HFFc6 (cell line): ENCODE results near the gene LZTR1. TPM values are rescaled to one million over a fixed set of nuclear protein-coding genes. Genes with fewer than 3 reads are reported as not detected.

Source experiments
- DNase-seq: peaks from one replicate; pipeline ENCODE4 v3.0.0-alpha.2; 2018
- H3K27ac Mint-ChIP-seq: 2 replicates; pipeline ENCODE4 v1.8.0; 2020; ENCODE audit warnings: mild to moderate bottlenecking, mixed read lengths
- H3K27me3 Mint-ChIP-seq: 2 replicates; pipeline ENCODE4 v1.8.0; 2021; ENCODE audit warnings: mild to moderate bottlenecking, moderate library complexity, mixed read lengths; ENCODE audit not compliant: insufficient read depth
- H3K36me3 Mint-ChIP-seq: 2 replicates; pipeline ENCODE4 v1.8.0; 2021; ENCODE audit warnings: low read depth, mixed read lengths
- H3K4me1 Mint-ChIP-seq: 2 replicates; pipeline ENCODE4 v1.8.0; 2020; ENCODE audit warnings: low read depth, mixed read lengths
- H3K4me3 Mint-ChIP-seq: 2 replicates; pipeline ENCODE4 v1.8.0; 2020; ENCODE audit warnings: mild to moderate bottlenecking, moderate library complexity, mixed read lengths
- H3K9me3 Mint-ChIP-seq: 2 replicates; pipeline ENCODE4 v1.8.0; 2020; ENCODE audit warnings: mild to moderate bottlenecking, mixed read lengths
- CTCF ChIP-seq: fragments of 200-600 bp; sonication (generic); IDR thresholded peaks from 2 replicates; pipeline ENCODE4 v1.5.0; 2021; ENCODE audit warnings: antibody characterized with exemption, mild to moderate bottlenecking
- total RNA-seq, 6 experiments: library from RNA; stranded (reverse); fragmentation: NEBNext Ultra II Directional; extraction: Animal tissue kit (Norgen Biotek cat#: 25700); gene quantifications; 2 replicates in 1 of 6; 3 replicates in 5 of 6; pipeline ENCODE4 v1.2.3, GENCODE V29; 2021

The LZTR1 gene
- total RNA-seq, 6 experiments from 2014 or later: 50.6 to 64.0 (median 57.2) TPM

- no peaks in the 10 kb centered on the region; the same call in 1 of the 2 replicates for H3K27me3 Mint-ChIP-seq
- H3K36me3 Mint-ChIP-seq: no peaks in the 10 kb centered on the region
- peak; percentile 44 for DNase-seq
- no peak overlapping the region for H3K4me3 Mint-ChIP-seq
- H3K9me3 Mint-ChIP-seq: no peaks in the 10 kb centered on the region
- TF ChIP-seq CTCF: no peak
- H3K27ac Mint-ChIP-seq: no peak overlapping the region
- H3K4me1 Mint-ChIP-seq: peaks cover 18% of the 10 kb centered on the region
These were observed 27.7 kb downstream of the LZTR1 start for GRCh38 chr22:21009638-21010425.

- Mint-ChIP-seq H3K36me3 (no peaks in the 10 kb centered on the region), H3K27ac (no peak overlapping the region), H3K4me1 (peaks cover 25% of the 10 kb centered on the region), H3K27me3 (no peaks in the 10 kb centered on the region; the same call in 1 of the 2 replicates), H3K9me3 (no peaks in the 10 kb centered on the region), H3K4me3 (no peak overlapping the region)
- no peak for TF ChIP-seq CTCF
- no peak for DNase-seq
These were observed 28.5 kb downstream of the LZTR1 start for GRCh38 chr22:21010426-21011113.

- H3K27me3 Mint-ChIP-seq: no peaks in the 10 kb centered on the region; the same call in 1 of the 2 replicates
These were observed 30.6 kb downstream of the LZTR1 start for GRCh38 chr22:21012446-21013407.

DNA sequence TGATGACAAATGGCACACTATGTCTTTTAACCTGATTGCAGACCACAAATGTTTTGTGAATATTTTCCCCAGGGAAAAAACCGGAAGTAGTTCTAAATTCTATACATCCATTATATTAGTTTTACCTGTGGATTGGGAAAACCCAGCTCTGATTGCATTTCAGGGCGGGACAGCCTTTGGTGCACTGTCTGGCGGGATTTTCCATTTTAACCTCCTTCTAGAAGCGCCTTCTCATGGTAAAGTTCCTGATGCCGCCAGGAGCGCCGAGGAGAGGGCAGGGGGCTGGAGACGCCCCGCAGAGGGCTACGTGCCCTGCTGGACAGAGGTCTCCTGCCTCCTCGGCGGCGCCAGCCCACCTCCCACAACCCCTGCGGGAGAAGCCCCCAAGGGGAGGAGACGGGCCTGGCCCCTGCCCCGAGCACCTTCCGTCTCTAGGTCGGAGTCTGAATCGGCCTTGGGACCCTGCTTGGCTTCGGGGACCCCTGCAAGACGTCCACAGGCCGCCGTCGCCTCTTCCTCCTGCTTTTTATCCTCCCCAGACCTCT lies 31.6 kb downstream of the LZTR1 start:
- no peaks in the 10 kb centered on the region for H3K9me3 Mint-ChIP-seq
- H3K4me1 Mint-ChIP-seq: peaks cover 28% of the 10 kb centered on the region
- no peaks in the 10 kb centered on the region for H3K36me3 Mint-ChIP-seq
- peak overlapping the region; percentile 95 for H3K27ac Mint-ChIP-seq
- H3K27me3 Mint-ChIP-seq: no peaks in the 10 kb centered on the region; the same call in 1 of the 2 replicates
- peak overlapping the region; percentile 92 for H3K4me3 Mint-ChIP-seq
- no peak for DNase-seq
- no peak for TF ChIP-seq CTCF

More at GRCh38 chr22:21012446-21013407, 30.6 kb downstream of the LZTR1 start:
- peak overlapping the region; percentile 92; the same call in 1 of the 2 replicates for H3K4me3 Mint-ChIP-seq
- no peaks in the 10 kb centered on the region for H3K9me3 Mint-ChIP-seq
- no peaks in the 10 kb centered on the region for H3K36me3 Mint-ChIP-seq
- no peak for TF ChIP-seq CTCF
- H3K4me1 Mint-ChIP-seq: peaks cover 28% of the 10 kb centered on the region
- DNase-seq: no peak
- no peak overlapping the region for H3K27ac Mint-ChIP-seq

DNA sequence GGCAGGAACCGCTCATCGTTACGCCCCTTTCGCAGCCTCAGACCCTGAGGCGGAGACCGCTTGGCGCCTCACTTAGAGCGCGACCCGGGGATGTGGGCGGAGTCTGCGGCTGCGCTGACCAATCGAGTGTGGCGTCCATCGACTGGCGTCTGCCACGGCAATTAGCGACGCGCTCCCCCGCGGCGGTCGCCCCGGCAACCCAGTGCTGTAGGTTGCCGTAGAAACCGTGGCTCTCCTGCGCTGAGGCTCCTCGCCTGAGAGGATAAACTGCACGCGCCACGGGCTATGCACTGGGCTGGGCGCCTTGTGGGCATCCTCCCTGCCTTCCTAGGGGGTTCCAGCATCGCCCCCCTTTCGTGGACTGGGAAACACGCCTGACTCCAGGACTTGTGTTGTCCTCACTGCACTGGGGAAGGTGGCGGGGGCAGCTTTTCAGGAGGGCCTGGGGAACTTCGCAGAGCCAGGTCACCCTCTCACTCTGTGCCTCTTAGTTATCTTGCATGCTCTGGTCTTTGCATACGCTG lies 32.2 kb downstream of the LZTR1 start:
- Mint-ChIP-seq H3K9me3 (no peaks in the 10 kb centered on the region), H3K4me3 (peak overlapping the region; percentile 92), H3K27ac (peak overlapping the region; percentile 95), H3K27me3 (peaks cover 5% of the 10 kb centered on the region), H3K4me1 (peaks cover 28% of the 10 kb centered on the region), H3K36me3 (no peaks in the 10 kb centered on the region)
- DNase-seq: peak; percentile 91
- no peak for TF ChIP-seq CTCF
